ENCODE results near the gene COG5. TPM values are rescaled to one million over a fixed set of nuclear protein-coding genes. Genes with fewer than 3 reads are reported as not detected.

The COG5 gene
- 9.5 to 13.2 TPM (median 11.0 TPM) in 5 replicates for total RNA-seq (2022; extraction: Qiagen RNA extraction; ENCODE audit: low read depth)

GRCh38 chr7:107563775-107564552, at the start of gene COG5, which contains the start of gene DUS4L:
COG5 (minus strand) TSS chr7:107563920; CDS start chr7:107563896, 24 bp downstream.
DUS4L (plus strand) TSS chr7:107563971; CDS start chr7:107567071, 3,100 bp downstream.

GRCh38 chr7:107579885-107580715, 16.4 kb upstream of the COG5 start, which contains the start of gene BCAP29:
BCAP29 (plus strand) TSS chr7:107580246; CDS start chr7:107580773, 527 bp downstream.

GRCh38 chr7:107469929-107470328, 93.8 kb downstream of the COG5 start, which contains the start of gene GPR22:
GPR22 (plus strand) TSS chr7:107470057; CDS start chr7:107474061, 4,004 bp downstream.

GRCh38 chr7:107168233-107169119, 395.2 kb downstream of the COG5 start, which contains the start of gene HBP1:
HBP1 (plus strand) TSS chr7:107169003; CDS start chr7:107179894, 10,891 bp downstream.

Other genes starting within 250 kb of the COG5 start
- gene GPR22, start 93.9 kb downstream of the COG5 start, total RNA-seq (2022; extraction: Qiagen RNA extraction; ENCODE audit: low read depth) = not detected in 5 replicates
- gene DUS4L, start 51 bp upstream of the COG5 start, total RNA-seq (2022; extraction: Qiagen RNA extraction; ENCODE audit: low read depth) = 6.6 to 10.8 TPM (median 10.4 TPM) in 5 replicates
- gene BCAP29, start 16.3 kb upstream of the COG5 start, total RNA-seq (2022; extraction: Qiagen RNA extraction; ENCODE audit: low read depth) = 25.2 to 55.7 TPM (median 39.8 TPM) in 5 replicates
- 0.11 to 0.23 TPM in 2 of 5 replicates, not detected in the others for gene SLC26A4, start 96.9 kb upstream of the COG5 start, total RNA-seq (2022; extraction: Qiagen RNA extraction; ENCODE audit: low read depth)
- 26.0 to 60.6 TPM (median 34.2 TPM) in 5 replicates for gene CBLL1, start 180.2 kb upstream of the COG5 start, total RNA-seq (2022; extraction: Qiagen RNA extraction; ENCODE audit: low read depth)
- gene SLC26A3, start 239.3 kb upstream of the COG5 start, total RNA-seq (2022; extraction: Qiagen RNA extraction; ENCODE audit: low read depth) = not detected in 5 replicates